GM12878 (cell line): ENCODE results near the gene FAM81B.

Experiments used
- CREB1 ChIP-seq: IDR thresholded peaks from 2 replicates; pipeline ENCODE4 v1.6.1; 2012; ENCODE audit warnings: low read depth, mild to moderate bottlenecking, inconsistent platforms
- E2F4 ChIP-seq: IDR thresholded peaks from 2 replicates; pipeline ENCODE4 v1.6.1; 2012; ENCODE audit warnings: low read depth, low read length, improper control_type of control experiment
- EP300 ChIP-seq, 2 experiments: fragments of 150-350 bp in 1 of 2; IDR thresholded peaks; 2 replicates each; pipeline ENCODE4 v1.6.1; 2011 to 2012; ENCODE audit warnings: low read depth in 2 of 2, low read length in 2 of 2, borderline replicate concordance in 1 of 2, improper control_type of control experiment in 1 of 2, inconsistent platforms in 1 of 2; ENCODE audit not compliant: control insufficient read depth in 1 of 2
- EZH2 ChIP-seq: IDR thresholded peaks from 2 replicates; pipeline ENCODE4 v1.6.1; 2012; ENCODE audit warnings: low read depth, mild to moderate bottlenecking, control low read depth, inconsistent platforms, low read length, borderline replicate concordance; ENCODE audit not compliant: control insufficient read depth
- HCFC1 ChIP-seq: fragments of 150-350 bp; IDR thresholded peaks from 2 replicates; pipeline ENCODE4 v1.6.1; 2014; ENCODE audit warnings: low read length
- LARP7 ChIP-seq: fragments of 450-650 bp; IDR thresholded peaks from 2 replicates; pipeline ENCODE4 v1.6.1; 2017; ENCODE audit warnings: mild to moderate bottlenecking
- POLR2AphosphoS5 ChIP-seq: IDR thresholded peaks from 2 replicates; pipeline ENCODE4 v1.6.1; 2011; ENCODE audit warnings: mild to moderate bottlenecking, low read length, inconsistent platforms
- SIN3A ChIP-seq: IDR thresholded peaks from 2 replicates; pipeline ENCODE4 v1.6.1; 2012; ENCODE audit warnings: low read depth, low read length, improper control_type of control experiment
- USF1 ChIP-seq: IDR thresholded peaks from 2 replicates; pipeline ENCODE4 v1.6.1; 2011; ENCODE audit warnings: borderline replicate concordance, low read depth, mild to moderate bottlenecking, moderate library complexity, mixed read lengths, low read length; ENCODE audit not compliant: insufficient read depth; ENCODE audit errors: extremely low read length
- ZNF592 ChIP-seq: fragments of 450-650 bp; IDR thresholded peaks from 2 replicates; pipeline ENCODE4 v1.6.1; 2017; ENCODE audit warnings: mild to moderate bottlenecking, moderate library complexity

- no peak for TF ChIP-seq USF1
- no peak for TF ChIP-seq LARP7
- no peak for TF ChIP-seq EP300 (IDR thresholded peaks at IDR 0.05; ENCODE audit: borderline replicate concordance in 1 of 2, control insufficient read depth in 1 of 2, low read depth in 2 of 2, low read length in 2 of 2)
- no peak for TF ChIP-seq CREB1
- no peak for TF ChIP-seq HCFC1
- TF ChIP-seq POLR2AphosphoS5: no peak
- TF ChIP-seq EZH2: no peak
- no peak for TF ChIP-seq ZNF592
- TF ChIP-seq SIN3A: no peak
- TF ChIP-seq E2F4: no peak
These were observed 55.5 kb downstream of the FAM81B start for GRCh38 chr5:95446560-95447221.
